ENCODE data around the gene CDH2.

GRCh38 chr18:28164771-28165483 is 12.0 kb downstream of the CDH2 start:
- TF ChIP-seq EZH2 (IDR thresholded peaks at IDR 0.05; ENCODE audit: borderline replicate concordance, insufficient read depth, low read length, poor library complexity, severe bottlenecking): no peak
- TF ChIP-seq, protein P1, sequence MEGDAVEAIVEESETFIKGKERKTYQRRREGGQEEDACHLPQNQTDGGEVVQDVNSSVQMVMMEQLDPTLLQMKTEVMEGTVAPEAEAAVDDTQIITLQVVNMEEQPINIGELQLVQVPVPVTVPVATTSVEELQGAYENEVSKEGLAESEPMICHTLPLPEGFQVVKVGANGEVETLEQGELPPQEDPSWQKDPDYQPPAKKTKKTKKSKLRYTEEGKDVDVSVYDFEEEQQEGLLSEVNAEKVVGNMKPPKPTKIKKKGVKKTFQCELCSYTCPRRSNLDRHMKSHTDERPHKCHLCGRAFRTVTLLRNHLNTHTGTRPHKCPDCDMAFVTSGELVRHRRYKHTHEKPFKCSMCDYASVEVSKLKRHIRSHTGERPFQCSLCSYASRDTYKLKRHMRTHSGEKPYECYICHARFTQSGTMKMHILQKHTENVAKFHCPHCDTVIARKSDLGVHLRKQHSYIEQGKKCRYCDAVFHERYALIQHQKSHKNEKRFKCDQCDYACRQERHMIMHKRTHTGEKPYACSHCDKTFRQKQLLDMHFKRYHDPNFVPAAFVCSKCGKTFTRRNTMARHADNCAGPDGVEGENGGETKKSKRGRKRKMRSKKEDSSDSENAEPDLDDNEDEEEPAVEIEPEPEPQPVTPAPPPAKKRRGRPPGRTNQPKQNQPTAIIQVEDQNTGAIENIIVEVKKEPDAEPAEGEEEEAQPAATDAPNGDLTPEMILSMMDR (IDR thresholded peaks at IDR 0.05; ENCODE audit: poor library complexity, severe bottlenecking): no peak
- TF ChIP-seq EP300 (conservative IDR thresholded peaks at IDR 0.05; ENCODE audit: poor library complexity, severe bottlenecking): no peak
- TF ChIP-seq POLR2AphosphoS5 (IDR thresholded peaks at IDR 0.05): no peak
- TF ChIP-seq REST (IDR thresholded peaks at IDR 0.05; ENCODE audit: borderline replicate concordance): no peak
- TF ChIP-seq TAF1 (IDR thresholded peaks at IDR 0.05; ENCODE audit: low read depth): no peak
- no peak for TF ChIP-seq MXI1 (conservative IDR thresholded peaks at IDR 0.05; ENCODE audit: poor library complexity, severe bottlenecking)
- no peak for TF ChIP-seq RAD21 (conservative IDR thresholded peaks at IDR 0.05)
